SK-N-SH (cell line): ENCODE results near the gene IFNW1. TPM values are rescaled to one million over a fixed set of nuclear protein-coding genes. Genes with fewer than 3 reads are reported as not detected.
"Not testable (repeated sequence)": the region's sequence is repeated elsewhere in the genome, so short reads cannot be mapped to it uniquely, and the experiment has no call there.

Experiments
- CTCF ChIA-PET: fragments of 300-600, 350-600 bp; formaldehyde crosslinking; extraction: SDS; loops from one replicate; lab custom pipeline; 2021; lab: Yijun Ruan, JAX
- POLR2A ChIA-PET: fragments of 350-600 bp; sonication (Branson Sonifier 250); formaldehyde crosslinking; extraction: SDS; loops from one replicate; lab custom pipeline; 2020; ENCODE audit warnings: antibody characterized with exemption, inconsistent platforms; lab: Yijun Ruan, JAX
- DNase-seq: peaks from one replicate; pipeline ENCODE4 v3.0.0; 2012
- H2AFZ ChIP-seq: fragments of 200-600 bp; sonication (generic); 2 replicates; pipeline ENCODE4 v1.8.1; 2016; ENCODE audit warnings: antibody characterized with exemption, mild to moderate bottlenecking, low read depth
- H3F3A ChIP-seq: fragments of 200-600 bp; sonication (generic); replicated peaks from 2 replicates; pipeline ENCODE3; 2016; ENCODE audit warnings: antibody characterized with exemption, mild to moderate bottlenecking; ENCODE audit not compliant: insufficient read depth
- H3K27ac ChIP-seq, 2 experiments: fragments of 200-500 bp in 1 of 2; fragments of 200-600 bp in 1 of 2; sonication (Bioruptor generic) in 1 of 2; sonication (generic), shearing (Covaris generic) in 1 of 2; 2 replicates each; pipeline versions ENCODE4 v1.5.1 to v1.6.1; 2014 to 2016; ENCODE audit warnings: low read depth in 2 of 2, inconsistent platforms in 1 of 2, low read length in 1 of 2, mild to moderate bottlenecking in 1 of 2, mixed read lengths in 1 of 2
- H3K27me3 ChIP-seq: fragments of 200-600 bp; sonication (generic), shearing (Covaris generic); 2 replicates; pipeline ENCODE4 v1.6.1; 2016; ENCODE audit warnings: mixed run types; ENCODE audit not compliant: insufficient read depth
- H3K36me3 ChIP-seq, 2 experiments: fragments of 200-500 bp in 1 of 2; fragments of 200-600 bp in 1 of 2; sonication (Bioruptor generic) in 1 of 2; sonication (generic) in 1 of 2; replicated peaks in 1 of 2; 2 replicates each; pipeline versions ENCODE3 to v1.5.1; 2014 to 2016; ENCODE audit warnings: low read length in 1 of 2, mild to moderate bottlenecking in 1 of 2; ENCODE audit not compliant: insufficient read depth in 2 of 2, control insufficient read depth in 1 of 2
- H3K4me1 ChIP-seq, 2 experiments: fragments of 200-500 bp in 1 of 2; fragments of 200-600 bp in 1 of 2; sonication (Bioruptor generic) in 1 of 2; sonication (generic), shearing (Covaris generic) in 1 of 2; 2 replicates each; pipeline versions ENCODE4 v1.5.1 to v1.6.1; 2014 to 2016; ENCODE audit warnings: low read depth in 1 of 2, low read length in 1 of 2, mixed run types in 1 of 2; ENCODE audit not compliant: insufficient read depth in 2 of 2, control insufficient read depth in 1 of 2
- H3K4me2 ChIP-seq: fragments of 200-600 bp; sonication (generic), shearing (Covaris generic); 2 replicates; pipeline ENCODE4 v1.6.1; 2017; ENCODE audit warnings: mixed run types
- H3K4me3 ChIP-seq, 2 experiments: fragments of 200-500 bp in 1 of 2; fragments of 200-600 bp in 1 of 2; sonication (Bioruptor generic) in 1 of 2; sonication (generic), shearing (Covaris generic) in 1 of 2; 2 replicates each; pipeline versions ENCODE4 v1.5.1 to v1.8.1; 2014 to 2016; ENCODE audit warnings: low read depth in 2 of 2, inconsistent platforms in 1 of 2, low read length in 1 of 2, mild to moderate bottlenecking in 1 of 2, mixed read lengths in 1 of 2, moderate library complexity in 1 of 2
- H3K79me2 ChIP-seq: fragments of 200-600 bp; sonication (generic); 2 replicates; pipeline ENCODE4 v1.8.1; 2017; ENCODE audit warnings: mild to moderate bottlenecking; ENCODE audit not compliant: insufficient read depth
- H3K9ac ChIP-seq: fragments of 200-600 bp; sonication (generic); 2 replicates; pipeline ENCODE4 v1.6.1; 2017; ENCODE audit warnings: mixed run types
- H3K9me2 ChIP-seq: fragments of 200-600 bp; sonication (generic); 2 replicates; pipeline ENCODE4 v1.6.1; 2017; ENCODE audit warnings: mixed run types
- H3K9me3 ChIP-seq: fragments of 200-600 bp; sonication (generic); 2 replicates; pipeline ENCODE4 v1.6.1; 2017; ENCODE audit warnings: mixed run types, mild to moderate bottlenecking, moderate library complexity
- H4K20me1 ChIP-seq: fragments of 200-600 bp; sonication (generic); 2 replicates; pipeline ENCODE4 v1.6.1; 2017; ENCODE audit warnings: mild to moderate bottlenecking, mixed run types; ENCODE audit not compliant: insufficient read depth
- CHD2 ChIP-seq: fragments of 150-350 bp; IDR thresholded peaks from 2 replicates; pipeline ENCODE4 v1.6.1; 2018; ENCODE audit warnings: low read length; ENCODE audit not compliant: partially characterized antibody
- EP300 ChIP-seq, 2 experiments: IDR thresholded peaks; 2 replicates each; pipeline versions ENCODE4 v1.4.0 to v1.6.1; 2012; ENCODE audit warnings: borderline replicate concordance in 1 of 2, low read depth in 1 of 2, low read length in 1 of 2
- FOXJ3 ChIP-seq: sonication (generic); formaldehyde crosslinking; IDR thresholded peaks from 2 replicates; pipeline ENCODE4 v1.5.1; 2020; ENCODE audit warnings: mild to moderate bottlenecking, missing genetic modification reagents
- GABPA ChIP-seq: IDR thresholded peaks from 2 replicates; pipeline ENCODE4 v1.4.0; 2012; ENCODE audit warnings: low read depth, mild to moderate bottlenecking
- GATA2 ChIP-seq: sonication (generic); formaldehyde crosslinking; IDR thresholded peaks from 2 replicates; pipeline ENCODE4 v1.5.0; 2020; ENCODE audit warnings: mild to moderate bottlenecking, missing genetic modification reagents
- MAX ChIP-seq: IDR thresholded peaks from 2 replicates; pipeline ENCODE4 v1.4.0; 2012; ENCODE audit warnings: low read depth
- MEF2A ChIP-seq: IDR thresholded peaks from 2 replicates; pipeline ENCODE4 v1.4.0; 2012; ENCODE audit warnings: low read depth, borderline replicate concordance
- RCOR1 ChIP-seq: fragments of 150-350 bp; IDR thresholded peaks from 2 replicates; pipeline ENCODE4 v1.6.1; 2017; ENCODE audit warnings: antibody characterized with exemption, low read length
- RFX5 ChIP-seq: IDR thresholded peaks from 2 replicates; pipeline ENCODE4 v1.6.1; 2012; ENCODE audit warnings: mild to moderate bottlenecking, improper control_type of control experiment, low read length
- RXRA ChIP-seq: IDR thresholded peaks from 2 replicates; pipeline ENCODE4 v1.4.0; 2012; ENCODE audit warnings: low read depth, mild to moderate bottlenecking, borderline replicate concordance
- SMC3 ChIP-seq: IDR thresholded peaks from 2 replicates; pipeline ENCODE4 v1.6.1; 2012; ENCODE audit warnings: low read depth, low read length, improper control_type of control experiment
- WGBS: methylation state at CpG from one replicate; pipeline ENCODE4 v1.1.6; 2017; ENCODE audit warnings: low lambda C conversion rate; 5-methylcytosine and 5-hydroxymethylcytosine counted together
- polyA plus RNA-seq, 3 experiments: library from polyadenylated mRNA; depleted of rRNA; stranded (reverse); fragments of >200 nt; gene quantifications; 2 replicates each; pipeline ENCODE4 v1.2.3, GENCODE V29; 2012
- TF ChIP-seq, protein P1 (sequence below): fragments of 150-350 bp; IDR thresholded peaks from 2 replicates; pipeline ENCODE4 v1.6.1; 2016; ENCODE audit warnings: mild to moderate bottlenecking, low read depth, low read length
- TF ChIP-seq, protein P2 (sequence below): IDR thresholded peaks from 2 replicates; pipeline ENCODE4 v1.4.0; 2012; ENCODE audit warnings: low read depth, borderline replicate concordance
- TF ChIP-seq, protein P3 (sequence below): fragments of 150-350 bp; IDR thresholded peaks from 2 replicates; pipeline ENCODE4 v1.6.1; 2017; ENCODE audit warnings: antibody characterized with exemption, low read length, low read depth, borderline replicate concordance
- TF ChIP-seq, protein P4 (sequence below): IDR thresholded peaks from 2 replicates; pipeline ENCODE4 v1.6.1; 2012; ENCODE audit warnings: mild to moderate bottlenecking, low read depth, low read length, moderate library complexity

IFNW1 gene
- polyA plus RNA-seq, 1 of the 3 experiments (the other 2 are of a cell fraction), result not detected

DNA sequence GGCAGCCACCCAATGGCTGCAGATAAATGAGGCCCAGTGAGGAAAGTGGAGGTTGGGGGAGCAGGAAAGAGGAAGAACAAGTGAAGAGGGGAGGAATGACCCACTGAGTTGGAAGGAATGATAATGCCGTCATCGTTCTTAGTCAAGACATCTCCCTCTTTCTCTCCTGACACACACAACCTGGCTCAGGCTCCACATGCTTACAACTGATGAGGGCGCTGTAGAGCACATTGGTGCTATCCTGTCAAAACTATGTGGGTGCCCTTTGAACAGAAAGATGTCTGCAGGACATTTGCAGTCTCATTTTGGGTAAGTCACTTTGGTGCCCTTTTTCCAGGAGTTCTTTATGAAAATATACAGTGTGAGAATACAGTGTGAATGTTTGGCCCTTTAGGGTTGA is 5.9 kb downstream of the IFNW1 start:
- Histone ChIP-seq H3K27me3 (no peaks in the 10 kb centered on the region), H3K4me1 (no peaks in the 10 kb centered on the region), H3K9me3 (no peaks in the 10 kb centered on the region), H3K79me2 (no peaks in the 10 kb centered on the region), H3K36me3 (no peaks in the 10 kb centered on the region), H3K9ac (no peak overlapping the region), H3K27ac (no peak overlapping the region), H3K4me2 (no peak overlapping the region), H4K20me1 (no peaks in the 10 kb centered on the region), H2AFZ (no peak overlapping the region), H3K4me3 (no peak overlapping the region), H3F3A (no peaks in the 10 kb centered on the region), H3K9me2 (no peaks in the 10 kb centered on the region)
- no peak for DNase-seq
- TF ChIP-seq RCOR1 (no peak), SMC3 (no peak), MAX (no peak), MEF2A (no peak), CHD2 (no peak), GATA2 (CRISPR knock-in tag) (no peak), FOXJ3 (CRISPR knock-in tag) (no peak), RXRA (no peak), EP300 (IDR thresholded peaks at IDR 0.05; ENCODE audit: borderline replicate concordance in 1 of 2, low read depth in 1 of 2, low read length in 1 of 2) (no peak), RFX5 (no peak), GABPA (no peak)
- TF ChIP-seq, protein P1, sequence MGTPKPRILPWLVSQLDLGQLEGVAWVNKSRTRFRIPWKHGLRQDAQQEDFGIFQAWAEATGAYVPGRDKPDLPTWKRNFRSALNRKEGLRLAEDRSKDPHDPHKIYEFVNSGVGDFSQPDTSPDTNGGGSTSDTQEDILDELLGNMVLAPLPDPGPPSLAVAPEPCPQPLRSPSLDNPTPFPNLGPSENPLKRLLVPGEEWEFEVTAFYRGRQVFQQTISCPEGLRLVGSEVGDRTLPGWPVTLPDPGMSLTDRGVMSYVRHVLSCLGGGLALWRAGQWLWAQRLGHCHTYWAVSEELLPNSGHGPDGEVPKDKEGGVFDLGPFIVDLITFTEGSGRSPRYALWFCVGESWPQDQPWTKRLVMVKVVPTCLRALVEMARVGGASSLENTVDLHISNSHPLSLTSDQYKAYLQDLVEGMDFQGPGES, result no peak
- TF ChIP-seq, protein P2, sequence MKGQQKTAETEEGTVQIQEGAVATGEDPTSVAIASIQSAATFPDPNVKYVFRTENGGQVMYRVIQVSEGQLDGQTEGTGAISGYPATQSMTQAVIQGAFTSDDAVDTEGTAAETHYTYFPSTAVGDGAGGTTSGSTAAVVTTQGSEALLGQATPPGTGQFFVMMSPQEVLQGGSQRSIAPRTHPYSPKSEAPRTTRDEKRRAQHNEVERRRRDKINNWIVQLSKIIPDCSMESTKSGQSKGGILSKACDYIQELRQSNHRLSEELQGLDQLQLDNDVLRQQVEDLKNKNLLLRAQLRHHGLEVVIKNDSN, result no peak
- TF ChIP-seq, protein P3, sequence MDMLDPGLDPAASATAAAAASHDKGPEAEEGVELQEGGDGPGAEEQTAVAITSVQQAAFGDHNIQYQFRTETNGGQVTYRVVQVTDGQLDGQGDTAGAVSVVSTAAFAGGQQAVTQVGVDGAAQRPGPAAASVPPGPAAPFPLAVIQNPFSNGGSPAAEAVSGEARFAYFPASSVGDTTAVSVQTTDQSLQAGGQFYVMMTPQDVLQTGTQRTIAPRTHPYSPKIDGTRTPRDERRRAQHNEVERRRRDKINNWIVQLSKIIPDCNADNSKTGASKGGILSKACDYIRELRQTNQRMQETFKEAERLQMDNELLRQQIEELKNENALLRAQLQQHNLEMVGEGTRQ, result no peak
- TF ChIP-seq, protein P4, sequence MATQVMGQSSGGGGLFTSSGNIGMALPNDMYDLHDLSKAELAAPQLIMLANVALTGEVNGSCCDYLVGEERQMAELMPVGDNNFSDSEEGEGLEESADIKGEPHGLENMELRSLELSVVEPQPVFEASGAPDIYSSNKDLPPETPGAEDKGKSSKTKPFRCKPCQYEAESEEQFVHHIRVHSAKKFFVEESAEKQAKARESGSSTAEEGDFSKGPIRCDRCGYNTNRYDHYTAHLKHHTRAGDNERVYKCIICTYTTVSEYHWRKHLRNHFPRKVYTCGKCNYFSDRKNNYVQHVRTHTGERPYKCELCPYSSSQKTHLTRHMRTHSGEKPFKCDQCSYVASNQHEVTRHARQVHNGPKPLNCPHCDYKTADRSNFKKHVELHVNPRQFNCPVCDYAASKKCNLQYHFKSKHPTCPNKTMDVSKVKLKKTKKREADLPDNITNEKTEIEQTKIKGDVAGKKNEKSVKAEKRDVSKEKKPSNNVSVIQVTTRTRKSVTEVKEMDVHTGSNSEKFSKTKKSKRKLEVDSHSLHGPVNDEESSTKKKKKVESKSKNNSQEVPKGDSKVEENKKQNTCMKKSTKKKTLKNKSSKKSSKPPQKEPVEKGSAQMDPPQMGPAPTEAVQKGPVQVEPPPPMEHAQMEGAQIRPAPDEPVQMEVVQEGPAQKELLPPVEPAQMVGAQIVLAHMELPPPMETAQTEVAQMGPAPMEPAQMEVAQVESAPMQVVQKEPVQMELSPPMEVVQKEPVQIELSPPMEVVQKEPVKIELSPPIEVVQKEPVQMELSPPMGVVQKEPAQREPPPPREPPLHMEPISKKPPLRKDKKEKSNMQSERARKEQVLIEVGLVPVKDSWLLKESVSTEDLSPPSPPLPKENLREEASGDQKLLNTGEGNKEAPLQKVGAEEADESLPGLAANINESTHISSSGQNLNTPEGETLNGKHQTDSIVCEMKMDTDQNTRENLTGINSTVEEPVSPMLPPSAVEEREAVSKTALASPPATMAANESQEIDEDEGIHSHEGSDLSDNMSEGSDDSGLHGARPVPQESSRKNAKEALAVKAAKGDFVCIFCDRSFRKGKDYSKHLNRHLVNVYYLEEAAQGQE, result no peak
- WGBS, result 52% methylated on average over 3 of the region's 3 CpGs
- CTCF ChIA-PET, result interaction anchor here (0.9 kb wide), 1 partner anchor 11 kb away, joined by 4 read pairs; no protein-coding TSS in a partner anchor
- POLR2A ChIA-PET, result no interaction called here

- H3K4me2 ChIP-seq, H4K20me1 ChIP-seq, POLR2A ChIA-PET, H3K9me2 ChIP-seq, CTCF ChIA-PET, H3K4me1 ChIP-seq, H3K9ac ChIP-seq, H3K27me3 ChIP-seq, H3K36me3 ChIP-seq, H3K27ac ChIP-seq, H3K79me2 ChIP-seq, H3F3A ChIP-seq, DNase-seq, H2AFZ ChIP-seq, H3K4me3 ChIP-seq, H3K9me3 ChIP-seq: not testable (repeated sequence)
Measured at GRCh38 chr9:21128186-21128585, 13.4 kb downstream of the IFNW1 start.
